Measurements from ENCODE around the gene BICD2.

BICD2 gene

GRCh38 chr9:92666912-92667532, 97.6 kb downstream of the BICD2 start:
- DNase-seq (ENCODE audit: low read depth), result no peak
- TF ChIP-seq CTCF (conservative IDR thresholded peaks at IDR 0.05; ENCODE audit: low read depth, low read length), result no peak
- no peak overlapping the region for H3K4me3 ChIP-seq (ENCODE audit: low read length)

GRCh38 chr9:92666236-92666635, 98.4 kb downstream of the BICD2 start:
- no peak overlapping the region for H3K4me3 ChIP-seq (ENCODE audit: low read length)
- no peak for TF ChIP-seq CTCF (conservative IDR thresholded peaks at IDR 0.05; ENCODE audit: low read depth, low read length)
- DNase-seq (ENCODE audit: low read depth), result no peak

GRCh38 chr9:92665836-92666235, 98.8 kb downstream of the BICD2 start:
- no peak for TF ChIP-seq CTCF (conservative IDR thresholded peaks at IDR 0.05; ENCODE audit: low read depth, low read length)
- H3K4me3 ChIP-seq (ENCODE audit: low read length), result no peak overlapping the region
- DNase-seq (ENCODE audit: low read depth), result no peak

GRCh38 chr9:92664394-92665152, 100.1 kb downstream of the BICD2 start:
- no peak for DNase-seq (ENCODE audit: low read depth)
- H3K4me3 ChIP-seq (ENCODE audit: low read length), result no peak overlapping the region
- no peak for TF ChIP-seq CTCF (conservative IDR thresholded peaks at IDR 0.05; ENCODE audit: low read depth, low read length)

GRCh38 chr9:92663951-92664350, 100.7 kb downstream of the BICD2 start:
- no peak overlapping the region for H3K4me3 ChIP-seq (ENCODE audit: low read length)
- no peak for TF ChIP-seq CTCF (conservative IDR thresholded peaks at IDR 0.05; ENCODE audit: low read depth, low read length)
- no peak for DNase-seq (ENCODE audit: low read depth)

- H3K4me3 ChIP-seq (ENCODE audit: low read length), result no peak overlapping the region
- DNase-seq (ENCODE audit: low read depth), result no peak
- no peak for TF ChIP-seq CTCF (conservative IDR thresholded peaks at IDR 0.05; ENCODE audit: low read depth, low read length)
Measured at GRCh38 chr9:92663126-92663525, 101.5 kb downstream of the BICD2 start.

GRCh38 chr9:92661743-92662142, 102.9 kb downstream of the BICD2 start:
- TF ChIP-seq CTCF (conservative IDR thresholded peaks at IDR 0.05; ENCODE audit: low read depth, low read length), result no peak
- H3K4me3 ChIP-seq (ENCODE audit: low read length), result no peak overlapping the region
- no peak for DNase-seq (ENCODE audit: low read depth)
